Gastroesophageal sphincter (tissue), 3 donors: ENCODE measurements around the gene TRAF3.
"Not testable (repeated sequence)": the region's sequence is repeated elsewhere in the genome, so short reads cannot be mapped to it uniquely, and the experiment has no call there.

Source experiments
- EP300 ChIP-seq: sonication (generic); formaldehyde crosslinking; IDR thresholded peaks from one replicate; pipeline ENCODE4 v1.6.1; 2017; ENCODE audit warnings: antibody characterized with exemption, mild to moderate bottlenecking
- POLR2A ChIP-seq, 2 donors: fragments of 450-650 bp; IDR thresholded peaks; one replicate each; pipeline ENCODE4 v1.6.1; 2017; ENCODE audit warnings: antibody characterized with exemption in 2 of 2, mild to moderate bottlenecking in 2 of 2, moderate library complexity in 1 of 2
- TF ChIP-seq, protein P1 (sequence below), 4 experiments: fragments of 200-600 bp in 2 of 4; fragments of 450-650 bp in 2 of 4; sonication (generic) in 1 of 4; IDR thresholded peaks; one replicate each; pipeline ENCODE4 v1.5.1; 2017 to 2019; ENCODE audit warnings: antibody characterized with exemption in 4 of 4, mild to moderate bottlenecking in 2 of 4, moderate library complexity in 2 of 4

DNA sequence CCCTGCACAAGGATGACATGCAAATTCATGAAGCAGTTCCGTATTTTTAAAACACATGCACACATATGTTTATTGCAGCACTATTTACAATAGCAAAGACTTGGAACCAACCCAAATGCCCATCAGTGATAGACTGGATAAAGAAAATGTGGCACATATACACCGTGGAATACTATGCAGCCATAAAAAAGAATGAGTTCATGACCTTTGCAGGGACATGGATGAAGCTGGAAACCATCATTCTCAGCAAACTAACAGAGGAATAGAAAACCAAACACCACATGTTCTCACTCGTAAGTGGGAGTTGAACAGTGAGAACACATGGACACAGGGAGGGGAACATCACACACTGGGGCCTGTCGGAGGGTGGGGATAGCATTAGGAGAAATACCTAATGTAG lies 88.7 kb downstream of the TRAF3 start:
- TF ChIP-seq EP300; POLR2A (IDR thresholded peaks at IDR 0.05): not testable (repeated sequence)
- TF ChIP-seq, protein P1, sequence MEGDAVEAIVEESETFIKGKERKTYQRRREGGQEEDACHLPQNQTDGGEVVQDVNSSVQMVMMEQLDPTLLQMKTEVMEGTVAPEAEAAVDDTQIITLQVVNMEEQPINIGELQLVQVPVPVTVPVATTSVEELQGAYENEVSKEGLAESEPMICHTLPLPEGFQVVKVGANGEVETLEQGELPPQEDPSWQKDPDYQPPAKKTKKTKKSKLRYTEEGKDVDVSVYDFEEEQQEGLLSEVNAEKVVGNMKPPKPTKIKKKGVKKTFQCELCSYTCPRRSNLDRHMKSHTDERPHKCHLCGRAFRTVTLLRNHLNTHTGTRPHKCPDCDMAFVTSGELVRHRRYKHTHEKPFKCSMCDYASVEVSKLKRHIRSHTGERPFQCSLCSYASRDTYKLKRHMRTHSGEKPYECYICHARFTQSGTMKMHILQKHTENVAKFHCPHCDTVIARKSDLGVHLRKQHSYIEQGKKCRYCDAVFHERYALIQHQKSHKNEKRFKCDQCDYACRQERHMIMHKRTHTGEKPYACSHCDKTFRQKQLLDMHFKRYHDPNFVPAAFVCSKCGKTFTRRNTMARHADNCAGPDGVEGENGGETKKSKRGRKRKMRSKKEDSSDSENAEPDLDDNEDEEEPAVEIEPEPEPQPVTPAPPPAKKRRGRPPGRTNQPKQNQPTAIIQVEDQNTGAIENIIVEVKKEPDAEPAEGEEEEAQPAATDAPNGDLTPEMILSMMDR (IDR thresholded peaks at IDR 0.05): not testable (repeated sequence)
